ENCODE results near the gene FGF11. TPM values are rescaled to one million over a fixed set of nuclear protein-coding genes. Genes with fewer than 3 reads are reported as not detected.

FGF11 gene
- total RNA-seq, 1 donor from 2014 or later: 4.8 TPM

DNA sequence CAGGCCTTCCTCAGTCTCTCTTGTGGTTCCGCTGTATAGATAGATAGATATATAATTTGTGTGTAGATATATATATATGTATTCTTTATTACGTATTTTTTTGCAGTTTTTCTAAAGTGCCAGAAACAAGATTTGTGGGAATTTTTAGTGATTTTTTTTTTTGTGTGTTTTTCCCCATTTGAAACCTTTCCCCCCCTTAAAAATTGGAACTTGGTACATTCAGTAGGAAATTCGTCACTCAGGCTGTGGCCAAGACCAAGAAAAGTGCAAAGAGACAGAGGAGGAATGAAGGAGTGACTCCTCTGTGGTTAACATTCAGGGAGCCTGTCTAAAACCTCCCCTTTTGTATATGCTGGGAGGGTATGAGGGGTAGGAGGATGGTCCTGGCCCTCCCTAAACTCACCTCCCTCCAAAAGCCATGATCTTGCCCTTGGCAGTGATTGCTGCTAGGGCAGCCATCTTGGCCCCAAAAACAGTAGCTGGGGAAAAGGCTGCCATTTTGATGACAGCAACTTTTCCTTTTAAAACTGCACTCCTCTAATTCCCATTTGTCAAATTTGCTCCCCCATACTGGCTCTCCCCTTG, 20.7 kb downstream of the FGF11 start:
- no peak overlapping the region for H3K4me3 Mint-ChIP-seq (ENCODE audit: unreplicated experiment)
- DNase-seq: no peak
- peaks cover 6% of the 10 kb centered on the region for H3K4me1 Mint-ChIP-seq (ENCODE audit: low read depth, unreplicated experiment)
- TF ChIP-seq, protein P1, sequence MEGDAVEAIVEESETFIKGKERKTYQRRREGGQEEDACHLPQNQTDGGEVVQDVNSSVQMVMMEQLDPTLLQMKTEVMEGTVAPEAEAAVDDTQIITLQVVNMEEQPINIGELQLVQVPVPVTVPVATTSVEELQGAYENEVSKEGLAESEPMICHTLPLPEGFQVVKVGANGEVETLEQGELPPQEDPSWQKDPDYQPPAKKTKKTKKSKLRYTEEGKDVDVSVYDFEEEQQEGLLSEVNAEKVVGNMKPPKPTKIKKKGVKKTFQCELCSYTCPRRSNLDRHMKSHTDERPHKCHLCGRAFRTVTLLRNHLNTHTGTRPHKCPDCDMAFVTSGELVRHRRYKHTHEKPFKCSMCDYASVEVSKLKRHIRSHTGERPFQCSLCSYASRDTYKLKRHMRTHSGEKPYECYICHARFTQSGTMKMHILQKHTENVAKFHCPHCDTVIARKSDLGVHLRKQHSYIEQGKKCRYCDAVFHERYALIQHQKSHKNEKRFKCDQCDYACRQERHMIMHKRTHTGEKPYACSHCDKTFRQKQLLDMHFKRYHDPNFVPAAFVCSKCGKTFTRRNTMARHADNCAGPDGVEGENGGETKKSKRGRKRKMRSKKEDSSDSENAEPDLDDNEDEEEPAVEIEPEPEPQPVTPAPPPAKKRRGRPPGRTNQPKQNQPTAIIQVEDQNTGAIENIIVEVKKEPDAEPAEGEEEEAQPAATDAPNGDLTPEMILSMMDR (IDR thresholded peaks at IDR 0.05; ENCODE audit: partially characterized antibody, unreplicated experiment): no peak
- peaks cover 4% of the 10 kb centered on the region for H3K36me3 Mint-ChIP-seq (ENCODE audit: unreplicated experiment)
- H3K27me3 Mint-ChIP-seq (ENCODE audit: unreplicated experiment): peaks cover 2% of the 10 kb centered on the region
- no peak overlapping the region for H3K27ac Mint-ChIP-seq (ENCODE audit: unreplicated experiment)
- H3K9me3 Mint-ChIP-seq (ENCODE audit: unreplicated experiment): peaks cover 11% of the 10 kb centered on the region

DNA sequence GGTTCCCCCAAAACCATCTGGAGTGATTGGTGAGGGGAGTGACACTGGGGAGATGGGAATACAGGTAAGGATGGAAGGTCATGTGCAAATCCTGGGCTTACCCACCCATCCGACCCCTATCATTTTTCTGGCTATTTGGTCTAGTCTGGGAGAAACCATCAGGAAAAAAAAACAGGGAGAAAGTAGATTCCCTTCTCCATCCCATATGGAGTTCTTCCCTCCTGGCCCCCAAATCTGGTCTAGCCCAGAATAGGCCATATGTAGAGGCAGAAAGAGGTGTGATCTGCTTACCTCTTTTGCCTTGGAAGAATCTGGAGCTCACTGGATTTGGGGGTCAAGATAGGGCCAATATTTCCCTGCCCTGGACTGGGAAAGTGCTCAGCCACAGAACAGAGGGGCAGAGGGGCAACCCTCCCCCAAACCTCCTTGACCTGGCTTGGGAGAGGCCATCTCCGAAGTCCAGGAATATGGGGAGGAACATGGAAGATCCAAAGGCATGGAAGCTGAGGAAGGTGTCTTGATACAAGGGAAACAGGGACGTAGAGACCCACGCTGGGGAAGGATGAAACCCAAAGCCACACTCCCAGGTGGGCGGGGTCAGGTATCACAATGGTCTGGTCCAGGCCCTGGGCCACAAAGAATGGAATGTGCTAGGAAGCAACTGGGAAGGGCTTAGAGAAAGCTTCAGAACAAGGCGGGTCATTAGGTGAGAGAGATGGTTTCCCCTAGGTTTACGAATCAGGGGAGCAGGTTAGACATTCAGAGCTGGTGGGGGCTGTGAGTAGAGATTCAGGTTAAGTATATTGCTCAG, 21.7 kb downstream of the FGF11 start:
- TF ChIP-seq, protein P1 (IDR thresholded peaks at IDR 0.05; ENCODE audit: partially characterized antibody, unreplicated experiment): no peak
- peaks cover 2% of the 10 kb centered on the region for H3K27me3 Mint-ChIP-seq (ENCODE audit: unreplicated experiment)
- no peak for DNase-seq
- no peak overlapping the region for H3K27ac Mint-ChIP-seq (ENCODE audit: unreplicated experiment)
- peaks cover 4% of the 10 kb centered on the region for H3K36me3 Mint-ChIP-seq (ENCODE audit: unreplicated experiment)
- H3K4me3 Mint-ChIP-seq (ENCODE audit: unreplicated experiment): peak overlapping the region; percentile 22
- peaks cover 11% of the 10 kb centered on the region for H3K9me3 Mint-ChIP-seq (ENCODE audit: unreplicated experiment)
- H3K4me1 Mint-ChIP-seq (ENCODE audit: low read depth, unreplicated experiment): peaks cover 6% of the 10 kb centered on the region

DNA sequence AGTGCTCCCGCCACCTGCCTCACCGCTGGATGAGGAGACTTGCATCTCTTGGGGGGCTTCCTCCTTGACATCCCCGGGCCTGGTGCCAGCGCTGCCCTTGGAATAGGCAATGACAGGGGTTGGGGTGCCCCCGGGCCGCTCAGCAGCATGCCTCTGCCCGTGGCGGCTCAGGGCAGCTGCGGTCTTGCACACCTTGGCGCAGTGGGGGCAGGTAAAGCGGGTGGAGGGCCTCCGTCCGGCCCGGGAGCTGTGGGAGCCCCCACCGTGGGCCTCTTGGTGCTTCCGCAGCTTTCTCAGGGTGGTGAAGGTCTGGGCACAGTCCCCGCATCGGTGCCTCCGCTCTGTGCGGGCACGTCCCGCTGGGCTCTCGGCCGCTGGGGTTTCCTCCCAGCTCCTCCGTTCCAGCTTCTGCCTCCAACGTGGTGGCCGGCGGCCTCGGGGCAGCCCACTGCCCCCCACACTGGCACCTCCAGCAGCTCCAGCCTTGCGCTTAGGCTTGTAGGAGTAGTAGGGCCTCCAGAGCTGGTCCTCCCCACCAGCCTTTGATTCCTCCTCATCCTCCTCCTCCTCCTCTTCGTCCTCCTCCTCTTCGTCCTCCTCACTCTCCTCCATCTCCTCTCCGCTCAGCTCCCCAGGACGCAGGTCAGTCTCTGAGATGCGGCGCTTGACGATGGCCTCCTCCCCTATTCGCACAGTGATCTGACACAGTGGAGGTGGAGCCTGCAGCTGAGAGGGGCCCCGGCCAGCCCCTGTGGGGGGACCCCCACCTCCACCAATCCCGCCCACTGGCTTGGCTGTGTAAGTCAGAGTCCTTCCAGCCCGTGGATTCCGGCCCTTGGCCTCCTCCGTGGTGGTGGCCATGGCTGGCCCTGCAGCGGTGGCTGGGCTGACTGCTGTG, 23.4 kb downstream of the FGF11 start:
- TF ChIP-seq, protein P1 (IDR thresholded peaks at IDR 0.05; ENCODE audit: partially characterized antibody, unreplicated experiment): no peak
- Mint-ChIP-seq H3K9me3 (ENCODE audit: unreplicated experiment) (peaks cover 8% of the 10 kb centered on the region), H3K36me3 (ENCODE audit: unreplicated experiment) (peaks cover 4% of the 10 kb centered on the region), H3K4me3 (ENCODE audit: unreplicated experiment) (no peak overlapping the region), H3K27me3 (ENCODE audit: unreplicated experiment) (peaks cover 7% of the 10 kb centered on the region), H3K4me1 (ENCODE audit: low read depth, unreplicated experiment) (peaks cover 5% of the 10 kb centered on the region), H3K27ac (ENCODE audit: unreplicated experiment) (no peak overlapping the region)
- DNase-seq: no peak

DNA sequence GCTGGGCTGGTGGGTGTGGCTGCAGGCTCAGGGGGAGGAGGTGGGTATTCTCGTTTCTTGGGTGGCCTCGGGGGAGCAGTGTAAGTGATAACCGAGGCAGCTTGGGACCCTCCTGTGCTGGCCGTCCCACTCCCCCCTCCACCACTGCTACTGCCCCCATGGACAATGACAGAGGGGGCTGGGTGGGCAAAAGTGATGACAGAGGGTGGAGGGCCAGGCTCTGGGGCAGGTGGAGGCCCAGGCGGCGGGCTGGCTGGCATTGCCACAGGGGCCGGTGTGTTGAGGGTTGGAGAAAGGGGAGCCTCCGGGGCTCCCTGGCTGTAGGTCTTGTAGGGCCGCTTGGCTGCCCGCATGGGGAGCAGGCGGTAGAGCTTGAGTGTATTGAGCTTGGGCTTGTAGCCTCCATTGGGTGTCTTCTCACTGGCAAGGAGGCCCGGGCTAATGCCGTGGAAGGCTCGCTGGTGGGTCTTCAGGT, 24.1 kb downstream of the FGF11 start:
- TF ChIP-seq, protein P1 (IDR thresholded peaks at IDR 0.05; ENCODE audit: partially characterized antibody, unreplicated experiment): no peak
- Mint-ChIP-seq H3K27me3 (ENCODE audit: unreplicated experiment) (peaks cover 7% of the 10 kb centered on the region), H3K9me3 (ENCODE audit: unreplicated experiment) (peaks cover 8% of the 10 kb centered on the region), H3K27ac (ENCODE audit: unreplicated experiment) (no peak overlapping the region), H3K36me3 (ENCODE audit: unreplicated experiment) (peaks cover 4% of the 10 kb centered on the region), H3K4me1 (ENCODE audit: low read depth, unreplicated experiment) (peaks cover 5% of the 10 kb centered on the region), H3K4me3 (ENCODE audit: unreplicated experiment) (no peak overlapping the region)
- DNase-seq: no peak

Data from glutamatergic neuron (in vitro differentiated cells).